H9 (cell line): ENCODE data around the gene LYZL6. TPM values are rescaled to one million over a fixed set of nuclear protein-coding genes. Genes with fewer than 3 reads are reported as not detected.

Experiments
- DNase-seq: peaks from one replicate; pipeline ENCODE4 v3.0.0-alpha.2; 2017
- H2AFZ ChIP-seq: one replicate; pipeline ENCODE4 v1.6.1; 2013; ENCODE audit warnings: mild to moderate bottlenecking, low read length, control low read depth, moderate library complexity
- H2AK5ac ChIP-seq: 2 replicates; pipeline ENCODE4 v1.6.1; 2013; ENCODE audit warnings: low read length, control low read depth, mixed read lengths; ENCODE audit not compliant: insufficient read length
- H2BK120ac ChIP-seq: one replicate; pipeline ENCODE4 v1.6.1; 2013; ENCODE audit warnings: low read depth, mild to moderate bottlenecking, low read length, control low read depth, inconsistent platforms; ENCODE audit not compliant: poor library complexity, severe bottlenecking
- H2BK12ac ChIP-seq: 2 replicates; pipeline ENCODE4 v1.6.1; 2013; ENCODE audit warnings: low read length, control low read depth, mixed read lengths, low read depth; ENCODE audit not compliant: insufficient read length
- H2BK15ac ChIP-seq: 2 replicates; pipeline ENCODE4 v1.6.1; 2013; ENCODE audit warnings: low read depth, low read length, control low read depth
- H2BK20ac ChIP-seq: one replicate; pipeline ENCODE4 v1.6.1; 2013; ENCODE audit warnings: low read depth, mild to moderate bottlenecking, low read length, control low read depth, inconsistent platforms; ENCODE audit not compliant: poor library complexity, severe bottlenecking
- H2BK5ac ChIP-seq: 2 replicates; pipeline ENCODE4 v1.6.1; 2013; ENCODE audit warnings: low read length, control low read depth, mixed read lengths; ENCODE audit not compliant: insufficient read length
- H3K14ac ChIP-seq: 2 replicates; pipeline ENCODE4 v1.6.1; 2013; ENCODE audit warnings: low read length, control low read depth; ENCODE audit not compliant: insufficient read depth
- H3K18ac ChIP-seq: 2 replicates; pipeline ENCODE4 v1.6.1; 2013; ENCODE audit warnings: low read depth, mild to moderate bottlenecking, mixed read lengths, low read length, control low read depth; ENCODE audit not compliant: insufficient read length
- H3K23ac ChIP-seq: 2 replicates; pipeline ENCODE4 v1.6.1; 2013; ENCODE audit warnings: low read length, control low read depth, mixed read lengths, low read depth; ENCODE audit not compliant: insufficient read length
- H3K23me2 ChIP-seq: 2 replicates; pipeline ENCODE4 v1.6.1; 2013; ENCODE audit warnings: low read depth, mild to moderate bottlenecking, mixed read lengths, low read length, control low read depth; ENCODE audit not compliant: insufficient read length, poor library complexity, severe bottlenecking
- H3K27ac ChIP-seq: 2 replicates; pipeline ENCODE4 v1.5.1; 2013; ENCODE audit warnings: low read length, control low read depth, mixed read lengths, low read depth; ENCODE audit not compliant: insufficient read length
- H3K27me3 ChIP-seq: 2 replicates; pipeline ENCODE4 v1.6.1; 2013; ENCODE audit warnings: low read length, control low read depth, inconsistent platforms; ENCODE audit not compliant: insufficient read depth
- H3K4ac ChIP-seq: 2 replicates; pipeline ENCODE4 v1.6.1; 2013; ENCODE audit warnings: low read depth, mild to moderate bottlenecking, control low read depth, inconsistent platforms, low read length, moderate library complexity
- H3K4me1 ChIP-seq: 2 replicates; pipeline ENCODE4 v1.6.1; 2013; ENCODE audit warnings: low read length, control low read depth, inconsistent platforms; ENCODE audit not compliant: insufficient read depth
- H3K4me2 ChIP-seq: 2 replicates; pipeline ENCODE4 v1.6.1; 2013; ENCODE audit warnings: low read length, control low read depth, mixed read lengths; ENCODE audit not compliant: insufficient read length, insufficient read depth
- H3K56ac ChIP-seq: 2 replicates; pipeline ENCODE4 v1.6.1; 2013; ENCODE audit warnings: low read depth, mild to moderate bottlenecking, mixed read lengths, low read length, control low read depth; ENCODE audit not compliant: insufficient read length
- H3K79me1 ChIP-seq: 2 replicates; pipeline ENCODE4 v1.6.1; 2013; ENCODE audit warnings: low read depth, mild to moderate bottlenecking, moderate library complexity, low read length, control low read depth, inconsistent platforms; ENCODE audit not compliant: insufficient read depth, poor library complexity, severe bottlenecking
- H3K79me2 ChIP-seq: 2 replicates; pipeline ENCODE4 v1.6.1; 2013; ENCODE audit warnings: low read length, control low read depth, inconsistent platforms; ENCODE audit not compliant: insufficient read depth
- H3K9ac ChIP-seq: 2 replicates; pipeline ENCODE4 v1.6.1; 2013; ENCODE audit warnings: low read length, control low read depth, mixed read lengths; ENCODE audit not compliant: insufficient read length; ENCODE audit errors: extremely low read depth
- H3K9me3 ChIP-seq: one replicate; pipeline ENCODE4 v1.6.1; 2013; ENCODE audit warnings: low read depth, low read length, inconsistent platforms; ENCODE audit not compliant: control insufficient read depth
- H3T11ph ChIP-seq: one replicate; pipeline ENCODE4 v1.6.1; 2013; ENCODE audit warnings: mild to moderate bottlenecking, low read length, control low read depth, inconsistent platforms
- H4K20me1 ChIP-seq: one replicate; pipeline ENCODE4 v1.6.1; 2013; ENCODE audit not compliant: control insufficient read depth, insufficient read length, insufficient read depth
- H4K5ac ChIP-seq: 2 replicates; pipeline ENCODE4 v1.6.1; 2013; ENCODE audit warnings: low read depth, mild to moderate bottlenecking, mixed read lengths, low read length, control low read depth; ENCODE audit not compliant: insufficient read length
- H4K8ac ChIP-seq: replicated peaks from 2 replicates; pipeline ENCODE4 v1.6.1; 2013; ENCODE audit warnings: low read length, control low read depth, mixed read lengths, low read depth; ENCODE audit not compliant: insufficient read length
- H4K91ac ChIP-seq: 2 replicates; pipeline ENCODE4 v1.6.1; 2013; ENCODE audit warnings: low read depth, mild to moderate bottlenecking, moderate library complexity, mixed read lengths, low read length, control low read depth; ENCODE audit not compliant: insufficient read length
- H3K27ac Mint-ChIP-seq, 3 experiments: 2 replicates in 2 of 3; 3 replicates in 1 of 3; pipeline ENCODE4 v1.8.0; 2020 to 2021; ENCODE audit warnings: mixed read lengths in 3 of 3, mild to moderate bottlenecking in 1 of 3, moderate library complexity in 1 of 3
- H3K27me3 Mint-ChIP-seq: 2 replicates; pipeline ENCODE4 v1.8.0; 2021; ENCODE audit warnings: low read depth, mild to moderate bottlenecking, moderate library complexity, mixed read lengths
- H3K36me3 Mint-ChIP-seq, 3 experiments: 2 replicates in 2 of 3; 3 replicates in 1 of 3; pipeline ENCODE4 v1.8.0; 2020 to 2021; ENCODE audit warnings: low read depth in 3 of 3, mixed read lengths in 3 of 3; ENCODE audit not compliant: insufficient read depth in 1 of 3
- H3K4me1 Mint-ChIP-seq, 2 experiments: 2 replicates each; pipeline ENCODE4 v1.8.0; 2020; ENCODE audit warnings: mixed read lengths in 2 of 2
- H3K4me3 Mint-ChIP-seq, 2 experiments: 2 replicates in 1 of 2; 3 replicates in 1 of 2; pipeline ENCODE4 v1.8.0; 2020 to 2021; ENCODE audit warnings: mild to moderate bottlenecking in 2 of 2, mixed read lengths in 2 of 2, moderate library complexity in 1 of 2
- H3K9me3 Mint-ChIP-seq, 2 experiments: 2 replicates in 1 of 2; 3 replicates in 1 of 2; pipeline ENCODE4 v1.8.0; 2020; ENCODE audit warnings: mild to moderate bottlenecking in 2 of 2, mixed read lengths in 2 of 2, moderate library complexity in 1 of 2
- WGBS: extraction: QIAGEN DNeasy Blood & Tissue Kit; methylation state at CpG from one replicate; pipeline ENCODE4 v1.1.7; 2013; ENCODE audit warnings: missing lambda C conversion rate, low lambda C conversion rate, mixed read lengths; ENCODE audit not compliant: insufficient read length; ENCODE audit errors: extremely low coverage; 5-methylcytosine and 5-hydroxymethylcytosine counted together
- total RNA-seq: library from RNA; stranded (reverse); gene quantifications from 2 replicates; pipeline ENCODE4 v1.2.1, GENCODE V29; 2021
- TF ChIP-seq, protein P1 (sequence below): fragments of 200-600 bp; sonication (generic); conservative IDR thresholded peaks from 3 replicates; pipeline ENCODE4 v1.8.0; 2021; ENCODE audit warnings: antibody characterized with exemption, mild to moderate bottlenecking

LYZL6 gene
- total RNA-seq, 1 experiment from 2014 or later = not detected

DNA sequence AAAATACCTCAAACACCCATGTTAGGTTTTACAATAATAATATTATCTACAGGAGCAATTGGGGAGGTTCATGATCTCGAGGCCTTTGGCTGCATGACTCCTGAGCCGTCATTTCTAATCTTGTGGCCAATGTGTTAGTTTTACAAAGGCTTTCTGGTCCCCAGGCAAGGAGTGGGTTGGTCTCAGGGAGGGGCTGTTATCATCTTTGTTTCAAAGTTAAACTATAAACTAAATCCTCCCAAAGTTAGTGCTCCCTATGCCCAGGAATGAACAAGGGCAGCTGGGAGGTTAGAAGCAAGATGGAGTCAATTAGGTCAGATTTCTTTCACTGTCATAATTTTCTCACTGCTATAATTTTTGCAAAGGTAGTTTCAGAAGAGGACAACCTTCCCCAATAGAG is 54.3 kb downstream of the LYZL6 start:
- no peak for DNase-seq
- Histone ChIP-seq H2AFZ (no peak overlapping the region), H2BK120ac (no peak overlapping the region), H2BK20ac (no peak overlapping the region), H2AK5ac (no peak overlapping the region), H3K4ac (no peak overlapping the region), H2BK12ac (no peak overlapping the region), H3K9ac (no peak overlapping the region), H4K5ac (no peak overlapping the region), H3K27ac (no peak overlapping the region), H3K23ac (no peak overlapping the region), H4K91ac (no peak overlapping the region), H3K4me2 (no peak overlapping the region), H3K18ac (no peak overlapping the region), H3K4me1 (peaks cover 2% of the 10 kb centered on the region; the same call in 1 of the 2 replicates), H3T11ph (no peak overlapping the region), H3K9me3 (no peaks in the 10 kb centered on the region), H3K79me2 (no peaks in the 10 kb centered on the region), H3K79me1 (no peaks in the 10 kb centered on the region), H3K56ac (no peak overlapping the region), H3K14ac (no peak overlapping the region), H2BK5ac (no peak overlapping the region), H2BK15ac (no peak overlapping the region), H3K23me2 (no peaks in the 10 kb centered on the region), H4K8ac (no peak overlapping the region), H3K27me3 (no peaks in the 10 kb centered on the region), H4K20me1 (no peaks in the 10 kb centered on the region)
- Mint-ChIP-seq H3K9me3 (no peaks in the 10 kb centered on the region), H3K27ac (no peak overlapping the region), H3K4me1 (peaks cover 15 to 20% of the 10 kb centered on the region in 2 experiments), H3K4me3 (no peak overlapping the region), H3K27me3 (no peaks in the 10 kb centered on the region), H3K36me3 (no peaks in the 10 kb centered on the region)
- TF ChIP-seq, protein P1, sequence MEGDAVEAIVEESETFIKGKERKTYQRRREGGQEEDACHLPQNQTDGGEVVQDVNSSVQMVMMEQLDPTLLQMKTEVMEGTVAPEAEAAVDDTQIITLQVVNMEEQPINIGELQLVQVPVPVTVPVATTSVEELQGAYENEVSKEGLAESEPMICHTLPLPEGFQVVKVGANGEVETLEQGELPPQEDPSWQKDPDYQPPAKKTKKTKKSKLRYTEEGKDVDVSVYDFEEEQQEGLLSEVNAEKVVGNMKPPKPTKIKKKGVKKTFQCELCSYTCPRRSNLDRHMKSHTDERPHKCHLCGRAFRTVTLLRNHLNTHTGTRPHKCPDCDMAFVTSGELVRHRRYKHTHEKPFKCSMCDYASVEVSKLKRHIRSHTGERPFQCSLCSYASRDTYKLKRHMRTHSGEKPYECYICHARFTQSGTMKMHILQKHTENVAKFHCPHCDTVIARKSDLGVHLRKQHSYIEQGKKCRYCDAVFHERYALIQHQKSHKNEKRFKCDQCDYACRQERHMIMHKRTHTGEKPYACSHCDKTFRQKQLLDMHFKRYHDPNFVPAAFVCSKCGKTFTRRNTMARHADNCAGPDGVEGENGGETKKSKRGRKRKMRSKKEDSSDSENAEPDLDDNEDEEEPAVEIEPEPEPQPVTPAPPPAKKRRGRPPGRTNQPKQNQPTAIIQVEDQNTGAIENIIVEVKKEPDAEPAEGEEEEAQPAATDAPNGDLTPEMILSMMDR = no peak
- no CpG with 5 or more reads among the region's 2 CpGs for WGBS

Other genes starting within 250 kb of the LYZL6 start
- gene RASL10B, start 212.1 kb downstream of the LYZL6 start, total RNA-seq = 15.0 and 15.9 TPM in 2 replicates
- not detected in 2 replicates for gene GAS2L2, start 190.5 kb downstream of the LYZL6 start, total RNA-seq
- not detected in 2 replicates for gene C17orf50, start 182.8 kb downstream of the LYZL6 start, total RNA-seq
- not detected in 2 replicates for gene MMP28, start 148.1 kb downstream of the LYZL6 start, total RNA-seq
- gene TAF15, start 134.2 kb downstream of the LYZL6 start, total RNA-seq = 290 and 304 TPM in 2 replicates
- gene HEATR9, start 74.8 kb downstream of the LYZL6 start, total RNA-seq = not detected in 2 replicates
- gene CCL5, start 63.4 kb downstream of the LYZL6 start, total RNA-seq = not detected in 2 replicates
- gene RDM1, start 12.9 kb downstream of the LYZL6 start, total RNA-seq = 9.0 and 9.8 TPM in 2 replicates
- gene CCL16, start 37.8 kb upstream of the LYZL6 start, total RNA-seq = not detected in 2 replicates
- gene CCL14, start 43.0 kb upstream of the LYZL6 start, total RNA-seq = not detected in 2 replicates
- not detected in 2 replicates for gene CCL15, start 57.8 kb upstream of the LYZL6 start, total RNA-seq
- not detected in 2 replicates for gene CCL23, start 74.3 kb upstream of the LYZL6 start, total RNA-seq
- gene CCL18, start 120.6 kb upstream of the LYZL6 start, total RNA-seq = not detected in 2 replicates
- gene CCL3, start 146.4 kb upstream of the LYZL6 start, total RNA-seq = not detected in 2 replicates
- not detected in 2 replicates for gene CCL4, start 160.1 kb upstream of the LYZL6 start, total RNA-seq
- gene TBC1D3B, start 232.9 kb upstream of the LYZL6 start, total RNA-seq = 5.5 and 8.8 TPM in 2 replicates